ENCODE results near the gene KCNQ1.
A peak's percentile ranks its signal among the peaks of the same experiment; 100 is the strongest.

KCNQ1 gene

GRCh38 chr11:2674658-2675131 is 229.9 kb downstream of the KCNQ1 start:
- no peak for DNase-seq

DNA sequence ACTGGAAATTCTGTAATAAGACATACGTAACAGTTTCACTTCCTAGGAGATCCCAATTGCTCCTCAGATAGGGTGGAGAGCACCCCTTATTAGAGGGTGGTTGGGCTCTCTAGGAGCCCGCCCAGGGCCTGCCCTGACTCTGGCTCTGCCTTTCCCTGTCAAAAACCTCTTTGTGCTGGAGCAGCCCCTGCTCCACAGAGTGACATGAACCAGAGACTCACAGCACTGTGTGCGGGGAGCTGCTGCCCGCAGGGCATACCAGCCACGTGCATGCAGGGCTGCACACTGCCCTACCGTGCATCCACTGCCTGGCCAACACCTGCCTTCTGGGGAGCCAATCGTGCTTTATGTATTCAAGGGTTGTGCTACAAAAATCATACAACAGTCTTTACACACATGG is 230.7 kb downstream of the KCNQ1 start:
- DNase-seq = no peak

- DNase-seq = no peak
Measured at GRCh38 chr11:2677127-2677526, 232.3 kb downstream of the KCNQ1 start.

DNA sequence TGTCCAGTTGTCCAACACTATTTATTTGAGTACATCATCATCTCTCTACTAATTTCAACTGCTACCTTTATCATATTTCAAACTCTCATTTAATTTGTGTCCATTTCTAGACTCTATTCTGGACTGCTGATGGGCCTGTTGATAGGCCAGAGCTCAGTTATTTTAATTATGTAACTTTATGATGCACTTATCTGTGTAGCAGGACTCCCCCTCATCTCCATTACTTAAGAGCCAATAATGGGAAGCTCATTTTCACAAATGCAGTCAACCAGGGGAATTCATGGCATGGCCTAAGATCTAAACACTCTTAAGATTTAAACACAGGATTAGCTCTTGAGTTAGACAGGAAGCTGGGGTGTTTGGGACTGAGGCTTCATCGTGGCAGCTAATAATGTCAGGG is 233.6 kb downstream of the KCNQ1 start:
- no peak for DNase-seq

- DNase-seq = no peak
Measured at GRCh38 chr11:2679011-2679676, 234.3 kb downstream of the KCNQ1 start.

DNA sequence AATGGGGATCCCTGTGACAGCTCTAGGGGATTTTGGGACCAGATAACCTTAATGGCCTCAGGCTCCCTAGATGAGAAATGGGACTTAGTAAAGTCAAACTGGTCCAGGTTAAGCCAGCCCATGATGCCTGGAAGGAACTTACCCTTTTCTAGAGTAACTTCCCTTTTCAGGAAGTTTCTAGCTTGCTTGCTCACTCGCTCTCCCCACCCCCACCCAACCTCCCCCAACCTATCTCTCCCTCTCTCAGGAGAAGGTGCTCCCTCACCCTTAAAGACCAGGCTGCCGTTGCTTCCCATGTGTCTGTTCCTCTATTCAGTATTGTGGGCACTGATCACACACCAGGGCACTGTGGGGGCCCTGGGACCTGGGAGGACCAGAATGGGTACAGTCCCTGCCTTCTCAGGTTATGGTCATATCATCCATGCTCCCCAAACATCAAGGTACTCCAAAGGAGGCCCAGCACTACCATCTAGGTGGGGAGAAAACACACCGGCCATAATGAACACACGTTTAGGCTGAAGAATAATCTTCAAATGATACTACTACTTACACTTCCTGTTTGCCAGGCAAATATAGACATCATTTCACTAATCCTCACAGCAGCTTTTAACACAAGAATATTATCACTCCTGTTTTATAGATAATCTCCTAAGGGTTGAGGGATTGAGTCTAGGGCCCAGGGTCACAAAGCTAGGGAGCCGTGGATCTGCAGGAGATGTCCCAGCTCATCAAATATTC is 236.8 kb downstream of the KCNQ1 start:
- no peak for DNase-seq

GRCh38 chr11:2683806-2684205 is 239.0 kb downstream of the KCNQ1 start:
- no peak for DNase-seq

GRCh38 chr11:2684581-2684980 is 239.8 kb downstream of the KCNQ1 start:
- DNase-seq = no peak

DNA sequence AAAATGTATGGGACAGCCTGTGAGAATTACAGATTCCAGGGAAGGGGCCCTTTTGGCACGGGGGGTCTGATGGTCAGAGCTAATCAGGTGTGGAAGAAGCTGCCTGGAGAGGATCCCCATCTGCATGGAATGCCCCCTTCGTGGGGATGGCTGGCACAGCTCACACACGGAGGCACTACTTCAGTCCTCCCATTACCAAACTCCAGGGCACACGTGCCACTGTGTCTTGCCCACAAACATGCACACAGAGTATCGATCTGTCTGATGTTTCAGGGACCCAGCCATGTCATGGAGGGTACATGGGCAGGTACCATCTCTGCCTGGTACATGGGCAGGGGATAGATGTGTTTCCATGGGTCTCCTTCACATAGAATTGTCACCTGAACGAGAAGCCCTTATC is 240.2 kb downstream of the KCNQ1 start:
- no peak for DNase-seq

DNA sequence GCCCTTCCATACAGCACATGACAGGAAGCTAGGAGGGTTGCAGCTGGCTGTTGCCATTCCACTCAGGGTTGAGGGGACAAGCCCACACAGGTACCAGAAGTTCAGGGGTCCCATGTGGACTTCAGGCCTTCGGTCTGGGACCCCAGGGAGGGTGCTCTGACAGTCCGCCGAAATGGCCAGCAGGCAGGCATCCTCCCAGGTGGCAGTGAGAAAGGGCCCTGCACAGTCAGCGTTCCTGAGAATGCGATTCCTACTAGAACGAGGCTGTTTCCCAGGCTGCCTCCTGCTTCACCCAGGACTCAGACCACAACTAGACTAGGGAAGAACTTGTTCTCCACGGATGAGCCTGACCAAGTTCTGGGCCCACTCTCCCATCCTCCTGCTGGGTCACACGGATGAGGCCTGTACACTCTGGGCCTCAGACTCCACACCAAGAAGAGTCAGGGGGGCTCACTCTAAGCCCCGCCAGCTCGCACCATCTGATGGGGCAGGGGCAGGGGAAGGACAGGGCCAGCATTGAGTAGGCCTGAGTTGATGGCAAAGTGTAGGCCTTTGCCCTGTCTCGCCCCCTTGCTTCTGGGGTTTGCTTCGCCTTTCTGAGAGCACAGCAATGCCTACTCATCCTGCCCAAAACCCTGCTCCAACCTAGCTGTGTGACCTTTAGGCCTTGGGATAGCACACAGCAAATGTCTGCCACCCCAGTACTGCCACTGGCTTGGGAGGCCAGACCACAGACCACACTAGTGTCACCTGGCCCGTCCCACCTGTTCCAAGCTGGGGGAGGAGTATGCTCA is 241.0 kb downstream of the KCNQ1 start:
- DNase-seq = no peak

GRCh38 chr11:2686360-2687222 is 241.8 kb downstream of the KCNQ1 start:
- DNase-seq = no peak

- DNase-seq = no peak
Measured at GRCh38 chr11:2687223-2687530, 242.4 kb downstream of the KCNQ1 start.

DNA sequence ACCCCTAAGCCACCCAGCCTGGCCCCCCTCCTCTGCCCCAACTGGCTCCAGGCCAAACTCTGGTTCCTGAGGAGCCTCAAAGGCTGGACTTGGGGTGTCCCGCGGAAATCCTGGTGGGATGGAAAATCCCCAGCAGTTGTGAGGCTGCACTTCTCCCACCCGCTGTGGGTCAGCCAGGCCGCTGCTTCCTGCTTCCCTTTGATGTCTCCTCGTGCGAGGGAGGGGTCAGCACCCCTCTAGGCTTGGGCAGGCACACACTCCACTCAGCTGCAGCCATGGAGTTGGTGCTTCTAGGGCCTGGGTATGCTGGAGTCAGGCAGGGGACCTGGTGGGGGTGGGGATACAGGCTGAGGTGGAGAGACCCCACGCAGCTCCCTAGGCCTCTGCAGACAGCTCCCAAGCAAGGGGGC is 243.0 kb downstream of the KCNQ1 start:
- no peak for DNase-seq

DNA sequence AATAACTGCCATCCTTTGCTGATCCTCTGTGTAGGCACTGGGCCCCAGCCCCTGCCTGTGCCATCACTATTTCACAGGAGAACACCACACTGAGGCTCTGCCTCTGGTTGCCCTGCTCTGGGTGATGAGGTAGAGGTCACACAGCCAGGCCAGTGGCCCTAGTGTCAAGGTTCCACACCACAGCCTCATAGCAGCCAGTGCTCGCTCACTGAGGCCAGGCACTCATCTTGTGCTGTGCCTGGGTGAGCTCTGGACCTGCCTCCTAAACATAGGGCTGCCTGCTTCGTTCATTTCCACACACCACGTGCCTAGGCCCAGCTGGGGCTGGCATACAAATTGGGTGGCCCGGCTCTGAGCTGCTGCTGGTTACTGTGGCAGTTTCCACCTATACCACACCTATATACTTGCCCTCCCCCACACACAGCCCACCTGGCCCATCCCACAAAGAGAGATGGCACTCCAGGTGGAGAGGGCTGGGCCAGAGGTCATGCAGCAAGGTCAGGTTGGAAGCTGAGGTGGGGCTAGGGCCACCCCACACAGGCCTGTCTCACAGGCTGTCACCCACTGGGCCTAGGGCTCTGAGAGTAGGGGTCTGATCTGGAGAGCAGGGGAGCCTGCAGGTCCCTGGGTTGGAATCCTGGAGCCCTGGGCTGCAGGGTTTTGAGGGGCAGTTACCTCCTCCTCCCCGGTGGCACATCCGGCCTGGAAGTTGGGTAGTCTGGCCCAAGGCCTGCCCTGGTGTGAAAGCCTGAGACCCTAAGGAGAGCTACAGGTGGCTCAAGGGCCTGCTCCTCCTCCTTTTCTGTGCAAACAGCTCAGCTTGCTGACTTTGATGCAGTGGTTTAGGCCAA is 243.8 kb downstream of the KCNQ1 start:
- no peak for DNase-seq

- DNase-seq = no peak
Measured at GRCh38 chr11:2689651-2690575, 245.1 kb downstream of the KCNQ1 start.

DNA sequence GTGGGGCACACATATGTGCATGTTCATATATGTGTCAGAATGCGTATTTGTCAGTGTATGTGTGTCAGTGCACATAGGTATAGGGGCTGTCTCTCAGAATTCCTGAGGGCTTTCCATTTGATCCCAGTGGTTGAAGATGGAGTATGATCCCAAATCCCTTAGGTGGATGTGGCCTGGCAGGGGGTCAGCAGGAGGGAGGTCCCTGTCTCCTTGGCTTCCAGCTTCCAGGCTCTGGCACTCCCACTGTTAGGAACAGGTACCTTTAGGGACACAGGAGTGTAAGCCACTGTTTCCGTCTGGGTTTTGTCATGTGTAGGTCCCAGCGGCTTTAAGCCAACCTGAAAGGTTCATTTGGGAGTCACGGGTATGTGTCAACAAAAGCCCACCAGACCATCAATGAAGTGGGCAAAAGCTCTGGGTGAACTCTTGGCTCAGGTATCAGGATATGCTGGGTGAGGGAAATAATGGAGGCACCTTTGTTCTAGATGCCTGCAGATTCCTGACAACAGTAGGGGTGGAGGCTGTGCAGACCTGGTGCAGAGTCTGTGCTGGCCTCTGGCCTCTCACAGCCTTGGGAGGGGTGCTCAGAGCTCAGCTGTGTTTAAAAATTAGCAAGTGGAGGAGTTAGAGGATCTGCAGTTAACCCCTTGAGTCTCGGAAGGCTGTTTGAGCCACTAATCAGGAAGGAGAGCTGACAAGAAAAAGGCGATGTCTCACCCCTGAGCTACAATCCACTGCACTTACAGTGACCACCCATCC is 246.0 kb downstream of the KCNQ1 start:
- no peak for DNase-seq

DNA sequence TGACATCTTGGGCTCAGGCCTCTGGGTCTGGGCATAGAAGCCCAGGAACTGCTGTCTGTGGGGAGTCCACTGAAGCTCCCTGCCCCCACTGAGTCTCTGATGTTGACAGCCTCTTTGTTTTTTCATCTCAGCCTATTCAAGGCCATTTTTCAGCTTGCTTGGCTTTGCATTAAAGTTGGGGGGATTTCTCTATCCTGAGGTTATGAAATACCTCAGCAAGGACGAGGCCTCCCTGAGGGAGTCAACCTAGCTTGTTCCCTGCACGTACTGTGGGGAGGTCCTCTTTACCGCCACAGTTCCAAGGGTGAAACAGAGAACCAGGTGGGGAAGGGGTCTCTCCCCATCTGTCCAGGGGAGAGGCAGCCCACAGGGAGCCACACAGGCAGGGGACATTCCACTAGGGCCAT is 246.6 kb downstream of the KCNQ1 start:
- DNase-seq = no peak

GRCh38 chr11:2691991-2692875 is 247.4 kb downstream of the KCNQ1 start:
- DNase-seq = peak; percentile 34

Data from DMS153 (cell line).